Body of pancreas (tissue), 4 donors: ENCODE data around the gene CCDC182. TPM values are rescaled to one million over a fixed set of nuclear protein-coding genes. Genes with fewer than 3 reads are reported as not detected.

ENCODE experiments used
- ATAC-seq: fragments of 150-250 bp; one replicate; pipeline ENCODE4 v1.9.1; 2016
- DNase-seq, 4 donors: peaks; one replicate each; pipeline ENCODE4 v3.0.0-alpha.2; 2019
- H3K27ac ChIP-seq, 4 donors: fragments of 200-600 bp; sonication (generic); 1 replicate in 3 of 4; 2 replicates in 1 of 4; pipeline versions ENCODE4 v1.5.1 to v1.6.1; 2016 to 2019; ENCODE audit warnings: mild to moderate bottlenecking in 1 of 4, mixed read lengths in 1 of 4, moderate library complexity in 1 of 4
- H3K27me3 ChIP-seq, 2 donors: fragments of 200-600 bp; sonication (generic); one replicate each; pipeline ENCODE4 v1.6.0; 2016; ENCODE audit warnings: mild to moderate bottlenecking in 1 of 2
- H3K36me3 ChIP-seq, 2 donors: fragments of 200-600 bp; sonication (generic); replicated peaks in 1 of 2; 2 replicates each; pipeline ENCODE4 v1.5.1; 2016; ENCODE audit warnings: low read depth in 2 of 2; ENCODE audit not compliant: insufficient read depth in 1 of 2
- H3K4me1 ChIP-seq: fragments of 200-600 bp; sonication (generic); one replicate; pipeline ENCODE4 v1.6.0; 2016
- H3K4me3 ChIP-seq, 2 donors: fragments of 200-600 bp; sonication (generic); 1 replicate in 1 of 2; 2 replicates in 1 of 2; pipeline ENCODE4 v1.5.1; 2016 to 2019
- H3K9me3 ChIP-seq, 3 donors: fragments of 200-600 bp; sonication (generic); 1 replicate in 2 of 3; 2 replicates in 1 of 3; pipeline ENCODE4 v1.5.1; 2016
- POLR2A ChIP-seq, 3 donors: fragments of 450-650 bp; IDR thresholded peaks; one replicate each; pipeline ENCODE4 v1.6.1; 2016; ENCODE audit warnings: antibody characterized with exemption in 3 of 3, mild to moderate bottlenecking in 2 of 3
- WGBS, 2 donors: methylation state at CpG; one replicate each; pipeline ENCODE4 v1.1.5; 2017; 5-methylcytosine and 5-hydroxymethylcytosine counted together
- intact Hi-C: fragments of 100-400 bp; cut with DNase I; formaldehyde crosslinking; loops from one replicate; pipeline ENCODE4 v1.15.1; 2023
- small RNA-seq: library from RNA; depleted of rRNA; stranded (forward); fragments of <200 nt; gene quantifications from one replicate; pipeline ENCODE3, GENCODE V24; 2016
- total RNA-seq, 2 donors: library from RNA; depleted of rRNA; stranded (reverse); fragments of >200 nt; gene quantifications; one replicate each; pipeline ENCODE4 v1.1.0, GENCODE V29; 2016
- TF ChIP-seq, protein P1 (sequence below), 7 experiments: fragments of 450-650 bp in 4 of 7; fragments of 200-600 bp in 3 of 7; sonication (generic) in 3 of 7; IDR thresholded peaks; one replicate each; pipeline ENCODE4 v1.5.1; 2016 to 2019; ENCODE audit warnings: antibody characterized with exemption in 7 of 7

The CCDC182 gene
- total RNA-seq, 2 donors from 2014 or later, result not detected

DNA sequence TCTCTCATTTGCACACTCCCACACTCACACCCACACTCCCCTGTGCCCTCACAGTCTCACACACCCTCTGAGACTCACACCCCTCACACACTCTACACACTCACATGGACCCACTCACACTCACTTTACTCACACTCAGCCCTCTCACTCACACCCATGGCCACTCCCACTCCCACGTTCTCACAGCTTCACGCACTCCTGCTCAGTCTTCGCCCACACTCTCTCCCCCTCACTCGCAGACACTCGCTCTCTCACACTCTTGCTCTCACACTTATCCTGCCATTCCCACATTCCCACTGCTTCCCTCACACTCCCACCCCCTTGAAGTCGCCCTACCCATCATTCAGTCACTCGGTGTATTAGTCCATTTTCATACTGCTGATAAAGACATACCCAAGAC lies 47.9 kb downstream of the CCDC182 start:
- H3K27ac ChIP-seq, result no peak overlapping the region
- 87 to 88% methylated on average over 7 of the region's 7 CpGs for WGBS, 2 donors
- no peaks in the 10 kb centered on the region for H3K9me3 ChIP-seq
- H3K27me3 ChIP-seq, result no peaks in the 10 kb centered on the region
- ATAC-seq (no peak), DNase-seq (no peak)
- H3K4me3 ChIP-seq, result no peak overlapping the region
- TF ChIP-seq, protein P1, sequence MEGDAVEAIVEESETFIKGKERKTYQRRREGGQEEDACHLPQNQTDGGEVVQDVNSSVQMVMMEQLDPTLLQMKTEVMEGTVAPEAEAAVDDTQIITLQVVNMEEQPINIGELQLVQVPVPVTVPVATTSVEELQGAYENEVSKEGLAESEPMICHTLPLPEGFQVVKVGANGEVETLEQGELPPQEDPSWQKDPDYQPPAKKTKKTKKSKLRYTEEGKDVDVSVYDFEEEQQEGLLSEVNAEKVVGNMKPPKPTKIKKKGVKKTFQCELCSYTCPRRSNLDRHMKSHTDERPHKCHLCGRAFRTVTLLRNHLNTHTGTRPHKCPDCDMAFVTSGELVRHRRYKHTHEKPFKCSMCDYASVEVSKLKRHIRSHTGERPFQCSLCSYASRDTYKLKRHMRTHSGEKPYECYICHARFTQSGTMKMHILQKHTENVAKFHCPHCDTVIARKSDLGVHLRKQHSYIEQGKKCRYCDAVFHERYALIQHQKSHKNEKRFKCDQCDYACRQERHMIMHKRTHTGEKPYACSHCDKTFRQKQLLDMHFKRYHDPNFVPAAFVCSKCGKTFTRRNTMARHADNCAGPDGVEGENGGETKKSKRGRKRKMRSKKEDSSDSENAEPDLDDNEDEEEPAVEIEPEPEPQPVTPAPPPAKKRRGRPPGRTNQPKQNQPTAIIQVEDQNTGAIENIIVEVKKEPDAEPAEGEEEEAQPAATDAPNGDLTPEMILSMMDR (IDR thresholded peaks at IDR 0.05), result no peak
- TF ChIP-seq POLR2A (IDR thresholded peaks at IDR 0.05), result no peak
- no peaks in the 10 kb centered on the region for H3K4me1 ChIP-seq
- intact Hi-C loops, result no loop called here
- H3K36me3 ChIP-seq, result no peaks in the 10 kb centered on the region

DNA sequence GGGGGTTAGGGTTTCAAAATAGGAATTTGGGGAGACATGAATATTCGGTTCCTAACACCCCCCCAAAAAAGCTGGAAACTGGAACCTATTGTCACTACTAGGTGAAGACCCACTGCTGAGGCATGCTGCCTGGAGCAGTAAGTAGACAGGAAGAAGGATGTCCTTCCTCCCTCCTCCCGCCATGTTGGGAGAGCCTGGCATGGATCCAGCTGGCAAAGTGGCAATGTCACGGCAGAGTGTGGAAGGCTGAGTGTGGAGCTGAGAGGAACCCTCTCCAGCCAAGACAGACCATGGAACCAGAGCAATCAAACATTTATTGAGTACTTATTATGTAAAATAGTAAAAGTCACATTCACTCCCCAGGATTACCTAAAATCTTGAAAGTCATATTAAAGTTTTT lies 49.0 kb downstream of the CCDC182 start:
- TF ChIP-seq, protein P1 (IDR thresholded peaks at IDR 0.05), result no peak
- no peaks in the 10 kb centered on the region for H3K9me3 ChIP-seq
- ATAC-seq (no peak), DNase-seq (no peak)
- no peaks in the 10 kb centered on the region for H3K4me1 ChIP-seq
- no peaks in the 10 kb centered on the region for H3K36me3 ChIP-seq
- H3K4me3 ChIP-seq, result no peak overlapping the region
- 44 to 56% methylated on average over 3 of the region's 3 CpGs for WGBS, 2 donors
- intact Hi-C loops, result no loop called here
- no peak overlapping the region for H3K27ac ChIP-seq
- H3K27me3 ChIP-seq, result no peaks in the 10 kb centered on the region

Small RNA genes lying within 50 kb of the gene (small RNA-seq; reads per million reads assigned to genes)
- not detected for gene RN7SKP94

Other genes with a start within 250 kb of the CCDC182 start
- 10 to 100 TPM in 1 of 2 donors, 1 to 10 TPM in 1; 1.3 to 13.7 TPM for gene MRPS23, start 104.7 kb upstream of the CCDC182 start, total RNA-seq
- 10 to 100 TPM; 35.8 to 48.1 TPM for gene CUEDC1, start 210.1 kb upstream of the CCDC182 start, total RNA-seq
- gene VEZF1, start 243.0 kb upstream of the CCDC182 start, total RNA-seq, result 10 to 100 TPM; 14.5 to 39.4 TPM